GM19324 (cell line): ENCODE data around the gene NBPF3.
"Not testable (repeated sequence)": the region's sequence is repeated elsewhere in the genome, so short reads cannot be mapped to it uniquely, and the experiment has no call there.

Experiments used
- ATAC-seq: cut with Tn5 transposase; IDR thresholded peaks from one replicate; pipeline ENCODE4 v1.9.1; 2021; ENCODE audit warnings: mild to moderate bottlenecking, moderate library complexity; ENCODE audit not compliant: unreplicated experiment, low FRiP score

The NBPF3 gene

DNA sequence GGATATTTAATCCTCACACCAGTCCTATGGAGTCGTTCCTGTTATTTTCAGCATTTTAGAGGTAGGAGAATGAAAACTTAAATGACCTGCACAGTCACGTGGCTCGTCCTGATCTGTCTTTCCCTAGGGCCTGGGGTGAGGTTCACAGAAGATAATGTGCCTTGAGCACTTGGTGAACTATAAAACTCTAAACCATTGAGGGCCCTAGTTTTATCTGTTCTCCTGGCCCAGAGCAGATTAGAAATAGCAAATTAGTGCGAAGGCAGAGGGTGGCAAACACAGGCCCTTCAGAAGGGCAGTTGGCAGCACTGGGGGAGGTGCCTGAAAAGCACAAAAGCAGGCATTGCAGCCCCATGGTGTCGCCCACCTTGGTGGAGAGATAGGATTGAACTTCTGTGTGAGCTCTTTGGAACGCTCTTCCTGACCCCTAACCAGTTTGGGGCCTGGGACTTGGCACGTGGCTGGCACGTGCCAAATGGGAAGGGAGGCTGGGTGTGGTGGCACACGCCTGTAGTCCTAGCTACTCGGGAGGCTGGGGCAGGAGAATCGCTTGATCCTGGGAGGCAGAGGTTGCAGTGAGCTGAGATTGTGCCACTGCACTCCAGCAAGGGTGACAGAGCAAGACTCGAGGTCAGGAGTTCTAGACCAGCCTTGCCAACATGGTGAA, 1.2 kb upstream of the NBPF3 start:
- ATAC-seq, result not testable (repeated sequence)

DNA sequence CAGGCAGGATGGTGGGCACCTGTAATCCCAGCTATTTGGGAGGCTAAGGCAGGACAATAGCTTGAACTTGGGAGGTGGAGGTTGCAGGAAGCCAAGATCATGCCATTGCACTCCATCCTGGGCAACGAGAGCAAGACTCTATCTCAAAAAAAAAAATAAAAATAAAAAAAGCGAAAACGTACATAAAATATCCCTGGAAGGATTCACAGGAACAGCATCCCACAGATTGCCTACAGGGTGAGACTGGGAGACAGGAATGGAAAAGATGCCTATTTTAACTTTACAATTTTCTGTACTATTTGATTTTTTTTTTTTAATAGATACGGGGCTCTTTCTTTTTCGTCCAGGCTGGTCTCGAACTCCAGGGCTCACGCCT, 604 bp upstream of the NBPF3 start:
- no peak for ATAC-seq

- not testable (repeated sequence) for ATAC-seq
Measured at GRCh38 chr1:21440630-21441125, 741 bp downstream of the NBPF3 start.

DNA sequence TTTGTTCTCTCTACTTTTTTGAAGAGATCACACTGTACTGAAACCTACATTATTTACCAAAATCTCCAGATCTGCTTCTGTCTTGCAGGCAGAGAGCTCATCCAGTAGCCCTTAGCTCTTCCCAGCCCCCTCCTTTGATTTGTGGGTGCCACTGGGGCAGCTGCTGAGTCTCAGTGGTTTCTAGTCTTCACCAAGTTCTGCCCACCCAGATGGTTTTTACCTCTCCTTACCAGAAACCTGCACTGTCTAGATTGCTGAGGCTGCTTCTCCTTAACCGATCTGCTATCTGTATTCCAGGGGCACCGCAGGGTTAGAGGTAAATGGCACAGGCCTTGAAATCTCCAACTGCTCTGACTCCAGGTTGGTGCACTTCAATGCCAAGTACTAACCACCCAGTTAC, 6.7 kb downstream of the NBPF3 start:
- ATAC-seq, result not testable (repeated sequence)

- ATAC-seq, result no peak
Measured at GRCh38 chr1:21447311-21447710, 7.4 kb downstream of the NBPF3 start.

- no peak for ATAC-seq
Measured at GRCh38 chr1:21449906-21450305, 10.0 kb downstream of the NBPF3 start.

GRCh38 chr1:21451212-21451611, 11.3 kb downstream of the NBPF3 start:
- ATAC-seq, result no peak

DNA sequence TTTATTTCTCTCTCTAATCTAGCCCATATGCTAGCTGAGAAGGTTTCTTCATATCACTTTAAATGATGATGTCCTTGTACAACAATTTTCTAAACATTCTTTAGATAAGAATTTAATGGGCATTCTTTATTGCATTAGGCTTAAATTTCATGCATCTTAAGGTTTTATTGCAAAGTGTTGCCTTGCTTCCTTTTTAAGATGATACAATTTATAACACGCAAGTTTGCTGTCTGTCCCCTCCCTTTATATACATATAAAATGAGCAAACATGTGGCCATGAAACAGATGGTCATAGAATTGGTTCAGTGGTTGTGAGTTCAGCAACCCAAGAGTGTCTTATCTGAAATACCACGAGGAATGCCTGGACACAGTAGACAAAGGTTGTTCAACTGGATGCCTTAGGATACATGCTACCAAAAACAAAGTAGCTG, 12.1 kb downstream of the NBPF3 start:
- no peak for ATAC-seq

DNA sequence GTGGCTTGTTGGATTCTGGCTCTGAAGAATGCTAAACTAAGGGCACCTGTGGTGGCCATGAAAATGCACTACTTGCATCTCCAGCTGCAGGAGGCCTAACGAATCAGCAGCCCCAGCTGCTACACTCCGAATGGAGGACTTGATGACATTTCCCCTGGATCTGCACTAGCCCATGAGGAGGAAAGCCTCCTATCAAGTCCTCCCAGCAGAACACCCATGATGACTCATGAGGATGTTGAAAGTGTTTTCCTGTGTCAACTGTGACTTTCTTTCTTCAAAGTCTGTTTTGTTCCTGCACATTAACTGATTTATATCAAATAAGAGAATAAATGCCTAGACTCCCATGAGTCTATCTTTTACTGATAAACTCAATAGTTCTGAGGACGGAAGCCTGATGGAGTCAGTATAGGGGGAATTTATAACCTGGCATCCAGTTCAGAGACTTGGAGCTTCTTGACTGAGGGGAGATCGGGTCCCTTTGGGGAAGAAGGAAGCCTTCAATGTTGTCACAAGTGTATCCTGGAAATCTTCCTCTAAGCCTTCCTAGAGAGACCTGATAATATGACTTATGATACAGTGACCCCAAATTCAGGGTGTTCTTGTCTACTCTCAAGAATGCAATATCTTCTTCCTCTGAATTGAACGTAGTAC, 14.2 kb downstream of the NBPF3 start:
- not testable (repeated sequence) for ATAC-seq

DNA sequence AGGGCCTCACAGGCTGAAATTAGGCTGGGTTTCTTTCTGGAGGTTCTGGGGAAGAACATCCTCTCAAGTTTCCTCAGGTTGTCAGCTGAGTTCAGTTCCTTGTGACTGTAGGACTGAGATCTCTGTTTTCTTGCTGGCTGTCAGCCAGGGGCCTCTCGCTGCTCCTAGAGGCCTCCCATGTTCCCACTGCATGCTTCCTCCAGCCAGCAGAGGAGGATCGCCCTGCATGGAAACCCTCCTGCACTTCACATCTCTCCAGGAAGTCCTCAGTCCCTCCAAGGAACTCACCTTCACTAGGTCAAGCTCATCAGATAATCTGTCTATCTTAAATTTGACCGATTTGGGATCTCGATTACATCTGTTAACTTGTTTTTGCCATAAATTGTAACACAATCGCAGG, 15.0 kb downstream of the NBPF3 start:
- ATAC-seq, result not testable (repeated sequence)

DNA sequence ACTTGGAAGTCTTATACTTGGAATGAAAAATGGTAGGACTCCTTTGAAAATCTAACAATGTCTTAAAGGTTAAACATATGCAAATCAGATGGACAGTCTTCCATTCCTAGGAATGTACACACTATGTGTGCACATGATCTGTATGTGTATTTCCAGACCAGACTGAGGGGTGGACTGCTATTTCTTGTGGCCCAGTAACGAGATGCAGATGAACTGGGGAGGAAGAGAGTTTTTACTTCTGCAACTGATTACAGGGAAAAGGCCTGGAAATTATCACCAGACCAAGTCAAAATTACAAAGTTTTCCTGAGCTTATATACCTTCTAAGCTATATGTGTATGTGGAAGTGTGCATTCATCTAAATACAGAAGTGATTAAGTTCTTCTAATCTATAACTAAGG, 17.7 kb downstream of the NBPF3 start:
- ATAC-seq, result no peak

- not testable (repeated sequence) for ATAC-seq
Measured at GRCh38 chr1:21465127-21465526, 25.2 kb downstream of the NBPF3 start.

- not testable (repeated sequence) for ATAC-seq
Measured at GRCh38 chr1:21467946-21468345, 28.0 kb downstream of the NBPF3 start.

DNA sequence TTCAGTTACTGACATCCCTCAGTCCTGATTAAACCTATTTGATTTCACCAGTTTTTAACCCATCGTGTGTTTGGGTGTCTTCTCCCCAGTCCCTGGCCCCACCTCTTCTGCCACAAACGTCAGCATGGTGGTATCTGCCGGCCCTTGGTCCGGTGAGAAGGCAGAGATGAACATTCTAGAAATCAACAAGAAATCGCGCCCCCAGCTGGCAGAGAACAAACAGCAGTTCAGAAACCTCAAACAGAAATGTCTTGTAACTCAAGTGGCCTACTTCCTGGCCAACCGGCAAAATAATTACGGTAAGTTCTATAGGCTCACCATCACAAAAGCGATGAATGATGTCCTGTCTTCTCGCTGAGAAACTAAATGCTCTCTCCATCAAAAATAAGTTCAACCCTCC, 28.7 kb downstream of the NBPF3 start:
- ATAC-seq, result no peak

GRCh38 chr1:21469581-21469980, 29.6 kb downstream of the NBPF3 start:
- ATAC-seq, result no peak

GRCh38 chr1:21472861-21473260, 32.9 kb downstream of the NBPF3 start:
- ATAC-seq, result no peak

- ATAC-seq, result no peak
Measured at GRCh38 chr1:21478356-21478755, 38.4 kb downstream of the NBPF3 start.

- ATAC-seq, result not testable (repeated sequence)
Measured at GRCh38 chr1:21483881-21484280, 43.9 kb downstream of the NBPF3 start.

DNA sequence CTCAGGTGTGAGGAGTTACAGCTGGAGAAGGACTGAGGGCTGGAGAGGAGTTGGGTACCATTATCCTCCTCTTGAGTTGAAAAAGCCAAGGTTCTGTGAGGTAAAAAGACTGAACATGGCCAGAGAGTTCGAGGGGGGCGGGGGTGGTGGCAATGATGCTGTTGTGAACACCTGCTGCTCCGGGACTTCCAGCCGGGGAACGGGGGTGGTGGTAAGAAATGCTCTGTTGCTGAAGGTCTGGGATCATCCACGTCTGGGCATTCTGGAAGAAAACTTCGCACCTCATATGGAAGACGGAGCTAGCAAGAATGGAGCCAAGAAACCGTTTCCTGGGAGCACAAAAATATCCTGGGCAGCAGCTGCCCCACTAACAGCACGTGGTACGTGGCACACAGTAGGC, 49.2 kb downstream of the NBPF3 start:
- no peak for ATAC-seq

- ATAC-seq, result no peak
Measured at GRCh38 chr1:21490774-21491487, 51.0 kb downstream of the NBPF3 start.
